Ascending aorta (tissue), 2 donors: ENCODE measurements around the gene GPANK1. TPM values are rescaled to one million over a fixed set of nuclear protein-coding genes. Genes with fewer than 3 reads are reported as not detected.

Experiments used
- DNase-seq, 2 donors: peaks; one replicate each; pipeline ENCODE4 v3.0.0-alpha.2; 2019; ENCODE audit warnings: low spot score in 2 of 2
- H3K27ac ChIP-seq, 2 donors: fragments of 200-600 bp; sonication (generic); one replicate each; pipeline ENCODE4 v1.5.1; 2016 to 2017; ENCODE audit warnings: mild to moderate bottlenecking in 1 of 2
- H3K27me3 ChIP-seq: fragments of 200-600 bp; sonication (generic); one replicate; pipeline ENCODE4 v1.5.1; 2017
- H3K36me3 ChIP-seq, 2 donors: fragments of 200-600 bp; sonication (generic); one replicate each; pipeline ENCODE4 v1.5.1; 2016
- H3K4me1 ChIP-seq, 2 donors: fragments of 200-600 bp; sonication (generic); one replicate each; pipeline ENCODE4 v1.5.1; 2016 to 2017; ENCODE audit warnings: mild to moderate bottlenecking in 1 of 2
- H3K4me3 ChIP-seq, 2 donors: fragments of 200-600 bp; sonication (generic); one replicate each; pipeline ENCODE4 v1.5.1; 2016 to 2017; ENCODE audit warnings: mild to moderate bottlenecking in 1 of 2
- H3K9me3 ChIP-seq, 2 donors: fragments of 200-600 bp; sonication (generic); one replicate each; pipeline ENCODE4 v1.5.1; 2016
- intact Hi-C: fragments of 100-400 bp; cut with DNase I; formaldehyde crosslinking; loops from one replicate; pipeline ENCODE4 v1.15.1; 2023
- total RNA-seq: library from RNA; depleted of rRNA; stranded (reverse); fragments of >200 nt; gene quantifications from one replicate; pipeline ENCODE4 v1.1.0, GENCODE V29; 2016
- TF ChIP-seq, protein P1 (sequence below), 3 experiments: fragments of 200-600 bp in 2 of 3; fragments of 450-650 bp in 1 of 3; sonication (generic) in 2 of 3; IDR thresholded peaks; one replicate each; pipeline ENCODE4 v1.5.1; 2016 to 2019; ENCODE audit warnings: antibody characterized with exemption in 3 of 3, mild to moderate bottlenecking in 1 of 3, moderate library complexity in 1 of 3

The GPANK1 gene
- total RNA-seq, 1 donor from 2014 or later = 9.8 TPM

DNA sequence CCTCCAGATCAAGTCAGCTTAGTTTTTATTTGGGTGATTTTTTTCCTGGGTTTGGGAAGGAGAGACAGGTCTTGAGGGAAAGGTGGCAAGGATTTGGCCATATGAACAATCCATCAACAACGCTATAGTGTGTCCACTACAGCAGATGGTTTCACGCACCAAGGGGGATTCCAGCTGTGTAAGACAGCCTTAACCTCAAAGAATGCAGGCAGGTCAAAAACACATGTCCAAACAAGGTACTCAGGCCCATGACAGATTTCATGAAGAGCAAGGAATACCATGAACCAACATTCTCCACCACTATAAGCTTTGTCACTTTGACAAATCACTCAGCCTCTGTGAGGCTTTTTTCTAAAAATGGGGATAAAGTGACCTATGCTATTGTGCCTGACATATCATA is 47.8 kb downstream of the GPANK1 start:
- H3K4me1 ChIP-seq = peaks cover 2 to 6% of the 10 kb centered on the region in 2 donors
- intact Hi-C loops = no loop called here
- no peak overlapping the region for H3K27ac ChIP-seq
- no peak overlapping the region for H3K4me3 ChIP-seq
- H3K27me3 ChIP-seq = no peaks in the 10 kb centered on the region
- no peaks in the 10 kb centered on the region for H3K9me3 ChIP-seq
- H3K36me3 ChIP-seq = no peaks in the 10 kb centered on the region
- no peak for DNase-seq
- TF ChIP-seq, protein P1, sequence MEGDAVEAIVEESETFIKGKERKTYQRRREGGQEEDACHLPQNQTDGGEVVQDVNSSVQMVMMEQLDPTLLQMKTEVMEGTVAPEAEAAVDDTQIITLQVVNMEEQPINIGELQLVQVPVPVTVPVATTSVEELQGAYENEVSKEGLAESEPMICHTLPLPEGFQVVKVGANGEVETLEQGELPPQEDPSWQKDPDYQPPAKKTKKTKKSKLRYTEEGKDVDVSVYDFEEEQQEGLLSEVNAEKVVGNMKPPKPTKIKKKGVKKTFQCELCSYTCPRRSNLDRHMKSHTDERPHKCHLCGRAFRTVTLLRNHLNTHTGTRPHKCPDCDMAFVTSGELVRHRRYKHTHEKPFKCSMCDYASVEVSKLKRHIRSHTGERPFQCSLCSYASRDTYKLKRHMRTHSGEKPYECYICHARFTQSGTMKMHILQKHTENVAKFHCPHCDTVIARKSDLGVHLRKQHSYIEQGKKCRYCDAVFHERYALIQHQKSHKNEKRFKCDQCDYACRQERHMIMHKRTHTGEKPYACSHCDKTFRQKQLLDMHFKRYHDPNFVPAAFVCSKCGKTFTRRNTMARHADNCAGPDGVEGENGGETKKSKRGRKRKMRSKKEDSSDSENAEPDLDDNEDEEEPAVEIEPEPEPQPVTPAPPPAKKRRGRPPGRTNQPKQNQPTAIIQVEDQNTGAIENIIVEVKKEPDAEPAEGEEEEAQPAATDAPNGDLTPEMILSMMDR (IDR thresholded peaks at IDR 0.05) = no peak

DNA sequence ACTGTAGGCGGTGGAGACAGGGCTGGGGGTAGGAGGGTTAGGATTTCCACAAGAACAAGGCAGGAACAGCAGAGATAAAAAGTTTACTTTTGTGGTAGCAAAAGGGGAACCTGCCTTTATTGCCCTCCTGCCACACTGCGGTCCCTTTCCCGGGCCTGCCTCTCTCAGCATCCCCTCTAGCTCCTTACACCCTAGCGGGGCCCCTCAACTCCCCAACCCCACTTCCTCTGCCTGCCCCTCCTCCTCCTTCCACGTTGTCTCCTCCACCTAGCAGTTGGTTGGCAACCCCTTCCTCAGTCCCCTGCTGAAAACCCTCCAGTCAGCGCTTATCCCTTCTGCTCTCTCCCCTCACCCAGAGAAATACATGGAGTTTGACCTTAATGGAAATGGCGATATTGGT is 49.0 kb downstream of the GPANK1 start:
- H3K4me1 ChIP-seq = no peaks in the 10 kb centered on the region
- no peaks in the 10 kb centered on the region for H3K9me3 ChIP-seq
- no peaks in the 10 kb centered on the region for H3K27me3 ChIP-seq
- TF ChIP-seq, protein P1 (IDR thresholded peaks at IDR 0.05) = no peak
- peak overlapping the region in 1 of 2 donors; percentile 36 for H3K4me3 ChIP-seq
- intact Hi-C loops = no loop called here
- no peaks in the 10 kb centered on the region for H3K36me3 ChIP-seq
- H3K27ac ChIP-seq = no peak overlapping the region
- DNase-seq = no peak

DNA sequence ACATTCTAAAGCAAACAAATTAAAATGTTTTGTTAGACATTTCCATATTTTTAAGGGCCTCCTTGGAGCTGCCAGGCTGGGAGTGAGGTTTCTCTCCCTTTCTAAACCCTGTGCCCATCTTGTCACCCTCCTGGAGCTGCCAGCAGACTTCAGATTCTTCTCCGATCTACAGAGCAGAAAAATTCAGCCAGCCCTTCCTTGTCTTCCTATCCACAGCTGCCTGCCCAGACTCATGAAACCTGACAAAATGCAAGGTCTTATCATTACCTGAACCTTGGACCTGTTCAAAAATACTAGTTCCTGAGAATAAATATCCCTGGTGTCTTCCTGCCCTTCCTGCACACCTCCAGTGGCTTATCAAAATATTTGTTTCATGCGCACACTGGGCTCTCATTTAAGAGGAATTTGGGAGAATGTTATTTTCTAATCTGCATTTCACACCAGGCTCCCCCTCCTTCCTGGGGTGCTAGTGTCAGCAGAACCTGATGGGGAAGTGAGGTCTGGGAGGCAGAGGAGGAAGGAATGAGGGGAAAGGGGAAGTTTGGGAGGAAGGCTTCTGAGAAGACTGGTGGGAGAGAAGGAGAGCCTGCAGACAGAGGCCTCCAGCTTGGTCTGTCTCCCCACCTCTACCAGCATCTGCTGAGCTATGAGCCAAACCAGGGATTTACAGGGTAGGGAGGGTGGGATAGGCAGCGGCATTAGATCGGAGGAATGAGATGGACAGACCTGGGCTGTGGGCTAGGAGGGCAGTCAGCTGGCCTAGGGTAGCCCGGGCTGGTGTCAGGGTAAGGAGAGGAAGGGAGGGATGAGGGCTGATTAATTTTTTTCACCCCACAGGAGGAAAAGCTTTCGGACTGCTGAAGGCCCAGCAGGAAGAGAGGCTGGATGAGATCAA is 49.9 kb downstream of the GPANK1 start, which contains the start of gene AIF1:
AIF1 (plus strand) TSS at position 551 of the 895 bp plus-strand sequence; CDS start at position 647, 96 bp downstream.
- Histone ChIP-seq H3K4me3 (peak within 1 kb of the TSS in 1 of 2 donors; percentile 36), H3K36me3 (no peaks in the 10 kb centered on the region), H3K9me3 (no peaks in the 10 kb centered on the region), H3K27ac (no peak within 1 kb of the TSS), H3K27me3 (no peaks in the 10 kb centered on the region), H3K4me1 (no peaks in the 10 kb centered on the region)
- TF ChIP-seq, protein P1 (IDR thresholded peaks at IDR 0.05) = no peak
- intact Hi-C loops = no loop called here
- DNase-seq = no peak

DNA sequence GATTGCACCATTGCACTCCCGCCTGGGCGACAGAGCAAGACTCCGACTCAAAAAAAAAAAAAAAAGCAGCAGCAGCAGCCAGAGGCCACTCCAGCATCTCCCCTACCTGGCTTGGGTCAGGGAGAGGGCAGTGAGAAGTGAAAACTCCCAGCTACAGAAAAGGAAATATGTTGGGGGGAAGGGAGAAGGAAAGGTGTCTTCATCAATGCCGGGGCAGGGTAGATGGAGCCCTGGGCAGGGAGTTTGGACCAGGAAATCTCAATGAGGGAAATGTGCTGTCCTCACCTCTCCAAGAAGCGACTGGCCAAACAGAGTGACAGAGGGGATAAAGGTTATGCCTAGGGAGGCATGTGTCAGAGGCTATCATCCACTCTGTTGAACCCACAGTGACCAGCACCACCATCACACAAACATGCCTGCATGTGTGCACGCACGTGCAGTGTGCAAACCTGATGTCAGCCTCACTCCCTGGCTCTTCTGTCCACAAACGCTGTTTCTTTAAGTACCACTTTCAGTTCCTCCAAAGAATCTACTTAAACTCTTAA is 50.6 kb downstream of the GPANK1 start:
- intact Hi-C loops = no loop called here
- TF ChIP-seq, protein P1 (IDR thresholded peaks at IDR 0.05) = no peak

More for the DNA sequence above, 50.6 kb downstream of the GPANK1 start:
- no peaks in the 10 kb centered on the region for H3K9me3 ChIP-seq
- no peak overlapping the region for H3K4me3 ChIP-seq
- no peaks in the 10 kb centered on the region for H3K27me3 ChIP-seq
- no peaks in the 10 kb centered on the region for H3K4me1 ChIP-seq
- H3K36me3 ChIP-seq = no peaks in the 10 kb centered on the region
- no peak for DNase-seq
- no peak overlapping the region for H3K27ac ChIP-seq

Other genes starting within 250 kb of the GPANK1 start
- gene MICB, start 166.9 kb downstream of the GPANK1 start, total RNA-seq = 0.11 TPM
- not detected for gene MCCD1, start 136.0 kb downstream of the GPANK1 start, total RNA-seq
- gene DDX39B, start 123.0 kb downstream of the GPANK1 start, total RNA-seq = 134 TPM
- not detected for gene ATP6V1G2, start 118.4 kb downstream of the GPANK1 start, total RNA-seq
- 71.5 TPM for gene NFKBIL1, start 117.4 kb downstream of the GPANK1 start, total RNA-seq
- gene LTA, start 92.7 kb downstream of the GPANK1 start, total RNA-seq = not detected
- 11.5 TPM for gene TNF, start 89.4 kb downstream of the GPANK1 start, total RNA-seq
- not detected for gene LTB, start 82.6 kb downstream of the GPANK1 start, total RNA-seq
- gene LST1, start 78.7 kb downstream of the GPANK1 start, total RNA-seq = 21.4 TPM
- gene NCR3, start 72.0 kb downstream of the GPANK1 start, total RNA-seq = not detected
- gene AIF1, start 49.8 kb downstream of the GPANK1 start, total RNA-seq = 1.7 TPM
- gene PRRC2A, start 44.3 kb downstream of the GPANK1 start, total RNA-seq = 171 TPM
- 255 TPM for gene BAG6, start 12.3 kb downstream of the GPANK1 start, total RNA-seq
- gene APOM, start 9.1 kb downstream of the GPANK1 start, total RNA-seq = not detected
- gene C6orf47, start 4.2 kb downstream of the GPANK1 start, total RNA-seq = 20.9 TPM
- gene CSNK2B, start 1.1 kb upstream of the GPANK1 start, total RNA-seq = 148 TPM
- 24.1 TPM for gene LY6G5B, start 5.0 kb upstream of the GPANK1 start, total RNA-seq
- gene LY6G5C, start 16.1 kb upstream of the GPANK1 start, total RNA-seq = 0.96 TPM
- gene ABHD16A, start 38.3 kb upstream of the GPANK1 start, total RNA-seq = 28.0 TPM
- gene LY6G6F, start 41.9 kb upstream of the GPANK1 start, total RNA-seq = not detected
- not detected for gene LY6G6D, start 50.4 kb upstream of the GPANK1 start, total RNA-seq
- not detected for gene LY6G6C, start 56.7 kb upstream of the GPANK1 start, total RNA-seq
- not detected for gene MPIG6B, start 58.4 kb upstream of the GPANK1 start, total RNA-seq
- gene DDAH2, start 64.3 kb upstream of the GPANK1 start, total RNA-seq = 150 TPM
- gene CLIC1, start 71.5 kb upstream of the GPANK1 start, total RNA-seq = 281 TPM
- gene MSH5, start 75.0 kb upstream of the GPANK1 start, total RNA-seq = 17.7 TPM
- not detected for gene SAPCD1, start 97.7 kb upstream of the GPANK1 start, total RNA-seq
- not detected for gene VWA7, start 112.3 kb upstream of the GPANK1 start, total RNA-seq
- 48.3 TPM for gene VARS1, start 130.8 kb upstream of the GPANK1 start, total RNA-seq
- 61.3 TPM for gene LSM2, start 142.0 kb upstream of the GPANK1 start, total RNA-seq
- gene HSPA1L, start 150.3 kb upstream of the GPANK1 start, total RNA-seq = not detected
- 288 TPM for gene HSPA1A, start 150.5 kb upstream of the GPANK1 start, total RNA-seq
- 613 TPM for gene HSPA1B, start 162.7 kb upstream of the GPANK1 start, total RNA-seq
- gene NEU1, start 197.8 kb upstream of the GPANK1 start, total RNA-seq = 21.6 TPM
- not detected for gene SLC44A4, start 214.0 kb upstream of the GPANK1 start, total RNA-seq
- gene EHMT2, start 232.7 kb upstream of the GPANK1 start, total RNA-seq = 39.5 TPM
- gene ZBTB12, start 237.1 kb upstream of the GPANK1 start, total RNA-seq = 7.3 TPM